Measurements from ENCODE around the gene PALLD.

GRCh38 chr4:168486912-168487281 is 10.0 kb upstream of the PALLD start:
- no peak for TF ChIP-seq POLR2AphosphoS5 (IDR thresholded peaks at IDR 0.05; ENCODE audit: borderline replicate concordance, low read depth, low read length)
- no peak for TF ChIP-seq EZH2 (IDR thresholded peaks at IDR 0.05)
- no peak for TF ChIP-seq FOXP2 (optimal IDR thresholded peaks at IDR 0.05; ENCODE audit: control extremely low read depth, extremely low read length, insufficient read depth)

Data from SK-N-MC (cell line).